Measurements from ENCODE around the gene QPCT.
"Not testable (repeated sequence)": the region's sequence is repeated elsewhere in the genome, so short reads cannot be mapped to it uniquely, and the experiment has no call there.

The QPCT gene

GRCh38 chr2:37391711-37392110 is 47.3 kb downstream of the QPCT start:
- DNase-seq (ENCODE audit: low spot score) = no peak

GRCh38 chr2:37392428-37392827 is 48.0 kb downstream of the QPCT start:
- no peak for DNase-seq (ENCODE audit: low spot score)

DNA sequence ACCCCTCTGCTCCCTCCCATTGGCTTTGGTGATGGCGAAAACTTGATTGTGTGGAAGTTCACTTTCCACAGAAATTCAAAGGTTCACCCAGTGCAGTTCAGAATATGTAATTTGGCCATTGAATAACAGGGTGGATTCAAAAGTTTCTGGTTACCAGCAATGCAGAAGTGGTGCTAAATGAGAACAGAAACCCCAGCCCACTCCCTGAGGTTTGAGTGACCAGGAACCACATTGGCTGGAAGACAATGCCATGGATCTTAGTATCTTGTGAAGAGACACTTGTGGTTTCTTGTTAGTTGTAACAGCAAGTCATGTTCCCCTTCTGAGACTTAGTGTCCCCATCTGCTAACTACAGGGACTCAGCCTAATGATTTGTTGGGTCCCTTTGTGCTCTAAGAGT is 49.8 kb downstream of the QPCT start:
- DNase-seq (ENCODE audit: low spot score) = no peak

DNA sequence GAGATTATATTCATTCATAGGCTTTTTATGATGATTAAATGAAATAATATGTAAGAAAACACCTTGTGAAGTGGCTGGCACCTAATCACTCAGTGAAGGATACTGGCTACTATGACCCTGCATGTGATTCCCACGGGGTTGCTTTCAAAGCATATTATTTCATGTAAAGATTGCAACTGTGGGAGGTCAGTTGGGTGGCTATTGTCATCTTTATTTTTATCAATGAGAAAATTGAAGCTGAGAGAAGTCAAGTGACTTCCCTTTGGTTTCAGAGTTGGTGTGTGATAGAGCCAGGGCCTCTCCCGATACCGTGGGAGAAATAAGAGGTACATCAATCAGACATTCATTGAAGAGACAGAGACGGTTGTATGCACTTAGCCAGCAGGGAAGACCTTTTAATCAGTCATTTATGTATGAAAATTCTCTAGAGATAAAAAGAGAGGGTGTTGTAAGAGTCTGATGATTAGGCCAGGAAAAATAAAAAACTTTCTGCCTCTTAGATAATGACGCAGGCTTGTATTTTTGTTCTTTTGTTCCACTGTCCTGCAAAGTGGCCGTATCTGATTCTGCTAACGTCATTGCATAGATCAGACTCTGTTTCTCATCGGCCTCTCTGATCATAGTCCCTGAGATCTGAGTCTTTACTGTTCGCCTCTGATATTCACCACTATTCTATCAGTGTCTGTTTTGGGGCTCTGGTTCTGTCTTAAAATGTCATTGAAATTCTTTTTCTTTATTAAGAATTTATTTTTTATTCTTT is 50.5 kb downstream of the QPCT start:
- DNase-seq (ENCODE audit: low spot score) = no peak

DNA sequence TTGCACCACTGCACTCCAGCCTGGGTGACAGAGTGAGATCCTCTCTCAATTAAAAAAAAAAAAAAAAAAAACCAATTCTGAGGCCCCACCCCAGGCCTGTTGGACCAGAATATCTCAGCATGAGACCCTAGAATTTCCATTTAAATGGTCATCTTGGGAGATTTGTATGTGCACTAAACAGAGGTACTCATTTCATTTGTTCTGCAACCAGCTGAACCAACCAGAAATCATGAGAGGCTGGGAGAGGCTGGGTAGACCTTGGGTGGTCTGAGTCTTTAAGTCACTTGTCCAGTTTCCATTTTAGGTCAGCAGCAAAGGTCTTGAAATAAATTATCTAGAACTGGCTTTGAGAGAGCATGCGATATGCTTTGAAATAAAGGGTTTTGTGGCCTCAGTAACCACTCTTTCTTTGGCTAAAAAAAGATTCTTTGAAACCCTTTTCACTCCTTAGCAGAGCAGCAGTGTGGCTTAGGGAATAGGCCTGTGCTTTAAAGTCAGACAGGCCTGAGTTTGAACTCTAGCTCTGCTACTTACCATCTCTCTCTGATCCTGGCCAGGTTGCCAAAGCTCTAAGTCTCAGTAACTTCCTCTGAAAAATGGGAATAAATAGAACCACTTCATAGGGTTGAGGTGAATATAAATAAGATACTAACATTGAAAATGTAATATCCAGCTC is 52.6 kb downstream of the QPCT start:
- no peak for DNase-seq (ENCODE audit: low spot score)

DNA sequence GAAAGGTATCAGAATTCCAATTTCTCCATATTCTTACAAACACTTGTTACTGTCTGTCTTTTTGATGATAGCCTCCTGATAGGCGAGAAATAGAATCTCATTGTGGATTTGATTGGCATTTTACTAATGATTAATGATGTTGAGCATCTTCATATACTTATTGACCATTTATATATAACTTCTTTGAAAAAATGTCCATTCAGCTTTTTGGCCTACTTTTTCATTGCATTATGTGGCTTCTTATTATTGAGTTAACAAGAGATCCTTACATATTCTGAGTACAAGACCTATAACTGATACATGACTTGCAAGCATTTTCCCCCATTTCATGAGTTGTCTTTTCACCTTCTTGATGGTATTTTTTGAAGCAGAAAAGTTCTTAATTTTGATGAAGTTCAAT is 54.6 kb downstream of the QPCT start:
- no peak for DNase-seq (ENCODE audit: low spot score)

DNA sequence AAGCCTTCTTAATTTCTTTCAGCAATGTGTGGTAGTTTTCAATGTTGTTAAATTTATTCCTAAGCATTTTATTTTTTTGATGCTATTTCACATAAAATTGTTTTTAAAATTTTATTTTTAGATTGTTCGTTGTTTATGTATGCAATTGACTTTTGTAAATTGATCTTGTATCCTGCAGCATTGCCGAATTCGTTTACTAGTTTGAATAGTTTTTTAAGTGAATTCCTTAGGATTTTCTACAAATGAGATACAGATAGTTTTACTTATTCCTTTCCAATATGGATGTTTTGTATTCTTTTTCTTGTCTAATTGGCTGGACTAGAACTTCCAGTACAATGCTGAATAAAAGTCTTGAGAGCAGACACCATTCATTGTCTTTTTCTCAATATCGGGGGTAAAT is 55.6 kb downstream of the QPCT start:
- DNase-seq (ENCODE audit: low spot score) = no peak

DNA sequence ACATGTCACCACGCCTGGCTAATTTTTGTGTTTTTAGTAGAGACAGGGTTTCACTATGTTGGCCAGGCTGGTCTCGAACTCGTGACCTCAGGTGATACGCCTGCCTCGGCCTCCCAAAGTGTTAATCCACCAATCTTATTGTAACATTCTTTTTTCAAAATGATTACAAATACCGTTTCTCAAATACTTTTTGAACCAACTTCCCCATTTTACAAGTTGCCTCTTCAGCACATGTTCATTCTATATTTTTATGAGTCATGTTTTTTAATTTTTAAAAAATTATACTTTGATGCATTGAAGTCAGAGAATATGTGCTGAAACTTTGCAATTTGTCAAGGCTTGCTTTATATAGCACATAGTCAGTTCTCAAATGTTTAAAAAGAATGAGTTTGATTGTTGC is 58.2 kb downstream of the QPCT start:
- DNase-seq (ENCODE audit: low spot score) = no peak

- no peak for DNase-seq (ENCODE audit: low spot score)
Measured at GRCh38 chr2:37405781-37406180, 61.4 kb downstream of the QPCT start.

DNA sequence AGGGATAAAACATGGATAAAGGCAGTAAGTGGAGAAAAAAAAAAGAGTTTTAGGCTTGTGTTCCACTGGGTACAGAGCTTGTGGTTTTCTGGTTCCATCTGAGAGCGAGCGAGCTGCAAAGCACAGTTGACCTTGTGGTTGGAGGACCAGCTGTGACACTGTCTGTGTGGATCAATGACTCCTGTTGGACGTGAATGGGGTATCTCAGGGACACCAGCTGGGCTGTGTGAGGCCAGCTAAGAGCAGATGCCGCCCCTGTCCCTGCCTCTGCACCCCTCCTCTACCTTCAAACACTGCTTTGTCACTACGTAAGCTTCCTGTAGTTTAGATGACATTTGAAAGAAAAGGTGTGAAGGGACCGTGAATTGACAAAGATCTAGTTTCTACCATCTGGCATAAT is 67.8 kb downstream of the QPCT start:
- DNase-seq (ENCODE audit: low spot score) = no peak

DNA sequence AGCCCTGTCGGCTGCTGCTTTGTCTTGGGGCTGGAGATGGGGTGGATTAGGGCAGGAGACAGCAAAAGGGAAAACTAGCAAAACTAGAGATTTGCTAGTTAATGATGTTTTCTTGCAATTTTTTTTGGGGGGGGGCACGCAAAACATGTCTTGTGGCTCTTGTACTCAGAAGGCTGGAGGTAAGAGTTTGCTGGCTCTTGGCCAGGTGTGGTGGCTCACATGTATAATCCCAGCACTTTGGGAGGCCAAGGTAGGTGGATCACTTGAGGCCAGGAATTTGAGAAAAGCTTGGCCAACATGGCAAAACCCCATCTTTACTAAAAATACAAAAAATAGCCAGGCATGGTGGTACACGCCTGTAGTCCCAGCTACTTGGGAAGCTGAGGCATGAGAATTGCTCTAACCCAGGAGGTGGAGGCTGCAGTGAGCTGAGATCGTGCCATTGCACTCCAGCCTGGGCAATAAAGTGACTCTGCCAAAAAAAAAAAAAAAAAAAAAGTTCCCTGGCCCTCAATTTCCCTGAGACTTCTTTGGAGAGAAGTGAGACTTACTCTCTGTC is 69.6 kb downstream of the QPCT start:
- DNase-seq (ENCODE audit: low spot score) = not testable (repeated sequence)

DNA sequence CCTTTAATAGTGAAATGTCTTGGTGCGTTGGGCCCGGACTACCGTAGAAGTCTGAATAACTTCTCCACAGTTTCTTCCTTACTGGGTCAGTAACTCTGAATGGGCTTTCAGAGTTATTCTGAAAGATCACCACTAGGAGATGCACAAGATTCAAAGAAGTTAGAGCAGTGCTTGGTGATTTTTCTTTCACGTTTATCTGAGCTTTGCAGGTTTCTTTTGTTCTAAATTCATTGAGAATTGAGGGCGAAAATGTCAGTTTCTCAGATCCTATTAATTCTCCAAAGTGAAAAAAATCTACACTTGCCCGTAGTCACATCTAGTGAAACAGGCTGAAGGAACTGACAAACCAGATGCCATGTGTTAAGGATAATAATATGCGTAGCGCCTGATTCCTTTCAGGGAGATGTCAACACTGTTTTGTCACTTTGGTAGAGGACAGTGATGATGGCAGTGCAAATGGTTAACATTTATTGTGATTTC is 70.1 kb downstream of the QPCT start:
- peak; percentile 60 for DNase-seq (ENCODE audit: low spot score)

GRCh38 chr2:37415128-37415820 is 70.8 kb downstream of the QPCT start:
- DNase-seq (ENCODE audit: low spot score) = no peak

GRCh38 chr2:37417321-37417720 is 72.9 kb downstream of the QPCT start:
- no peak for DNase-seq (ENCODE audit: low spot score)

GRCh38 chr2:37418956-37419355 is 74.5 kb downstream of the QPCT start:
- DNase-seq (ENCODE audit: low spot score) = no peak

GRCh38 chr2:37421686-37422085 is 77.3 kb downstream of the QPCT start:
- DNase-seq (ENCODE audit: low spot score) = no peak

- no peak for DNase-seq (ENCODE audit: low spot score)
Measured at GRCh38 chr2:37422816-37423215, 78.4 kb downstream of the QPCT start.

All from CD4-positive, alpha-beta T cell treated with Interleukin-6 at 100 ng/mL for 8 hours (primary cell).